Fibroblast of lung (primary cell): ENCODE measurements around the gene HOXA13. TPM values are rescaled to one million over a fixed set of nuclear protein-coding genes. Genes with fewer than 3 reads are reported as not detected.

Experiments used
- DNase-seq, 2 donors: peaks; one replicate each; pipeline versions ENCODE4 v3.0.0 to v3.0.0-alpha.2; 2010; ENCODE audit warnings: low read depth in 2 of 2
- H2AFZ ChIP-seq: 2 replicates; pipeline ENCODE4 v1.5.1; 2012; ENCODE audit warnings: low read length, control low read depth, inconsistent platforms
- H3K27ac ChIP-seq: 2 replicates; pipeline ENCODE4 v1.5.1; 2011; ENCODE audit warnings: low read length, control low read depth; ENCODE audit not compliant: insufficient read depth
- H3K27me3 ChIP-seq: 2 replicates; pipeline ENCODE4 v1.5.1; 2011; ENCODE audit warnings: mild to moderate bottlenecking, low read length; ENCODE audit not compliant: control insufficient read depth, insufficient read depth
- H3K36me3 ChIP-seq: 2 replicates; pipeline ENCODE4 v1.5.1; 2011; ENCODE audit warnings: low read length; ENCODE audit not compliant: control insufficient read depth, insufficient read depth
- H3K4me1 ChIP-seq: 2 replicates; pipeline ENCODE4 v1.5.1; 2011; ENCODE audit warnings: low read length; ENCODE audit not compliant: control insufficient read depth, insufficient read depth; ENCODE audit errors: extremely low read depth
- H3K4me2 ChIP-seq: 2 replicates; pipeline ENCODE4 v1.5.1; 2011; ENCODE audit warnings: low read length, control low read depth; ENCODE audit not compliant: insufficient read depth; ENCODE audit errors: extremely low read depth
- H3K4me3 ChIP-seq, 4 experiments: fragments of 200-600 bp in 1 of 4; sonication (generic) in 1 of 4; replicated peaks in 1 of 4; 2 replicates each; pipeline ENCODE4 v1.5.1; 2011 to 2016; ENCODE audit warnings: low read length in 4 of 4, low read depth in 3 of 4, mild to moderate bottlenecking in 3 of 4, control low read depth in 2 of 4, inconsistent platforms in 1 of 4, mixed read lengths in 1 of 4; ENCODE audit not compliant: insufficient read depth in 1 of 4; ENCODE audit errors: control extremely low read depth in 1 of 4
- H3K79me2 ChIP-seq: 2 replicates; pipeline ENCODE4 v1.5.1; 2012; ENCODE audit warnings: mild to moderate bottlenecking, low read length, inconsistent platforms; ENCODE audit not compliant: control insufficient read depth, insufficient read depth
- H3K9ac ChIP-seq: 2 replicates; pipeline ENCODE4 v1.5.1; 2011; ENCODE audit warnings: mild to moderate bottlenecking, low read length, control low read depth; ENCODE audit not compliant: insufficient read depth
- H3K9me3 ChIP-seq: 2 replicates; pipeline ENCODE4 v1.5.1; 2012; ENCODE audit warnings: low read depth, low read length; ENCODE audit not compliant: control insufficient read depth, insufficient read depth
- H4K20me1 ChIP-seq: 2 replicates; pipeline ENCODE4 v1.5.1; 2011; ENCODE audit warnings: low read length; ENCODE audit not compliant: control insufficient read depth, insufficient read depth; ENCODE audit errors: extremely low read depth
- EZH2 ChIP-seq: IDR thresholded peaks from 2 replicates; pipeline ENCODE4 v1.5.1; 2012; ENCODE audit warnings: low read length, control low read depth, mild to moderate bottlenecking; ENCODE audit errors: missing control alignments
- polyA plus RNA-seq, 2 donors: library from polyadenylated mRNA; depleted of rRNA in 1 of 2; stranded (reverse) in 1 of 2; unstranded in 1 of 2; fragments of >200 nt; gene quantifications; 2 replicates each; pipeline ENCODE4 v1.2.1, GENCODE V29; 2011 to 2012; ENCODE audit warnings: missing spikeins in 1 of 2
- total RNA-seq: library from RNA; depleted of rRNA; stranded (reverse); fragments of >200 nt; gene quantifications from 2 replicates; pipeline ENCODE4 v1.2.1, GENCODE V29; 2014
- TF ChIP-seq, protein P1 (sequence below), 2 donors: IDR thresholded peaks in 1 of 2; conservative IDR thresholded peaks in 1 of 2; 1 replicate in 1 of 2; 2 replicates in 1 of 2; pipeline ENCODE4 v1.5.1; 2011 to 2012; ENCODE audit warnings: low read length in 2 of 2, control low read depth in 1 of 2, inconsistent platforms in 1 of 2, low read depth in 1 of 2, mild to moderate bottlenecking in 1 of 2

The HOXA13 gene
- total and polyA plus RNA-seq, 2 donors (not counting 1 experiment from before 2014, with no cell fraction given): not detected

DNA sequence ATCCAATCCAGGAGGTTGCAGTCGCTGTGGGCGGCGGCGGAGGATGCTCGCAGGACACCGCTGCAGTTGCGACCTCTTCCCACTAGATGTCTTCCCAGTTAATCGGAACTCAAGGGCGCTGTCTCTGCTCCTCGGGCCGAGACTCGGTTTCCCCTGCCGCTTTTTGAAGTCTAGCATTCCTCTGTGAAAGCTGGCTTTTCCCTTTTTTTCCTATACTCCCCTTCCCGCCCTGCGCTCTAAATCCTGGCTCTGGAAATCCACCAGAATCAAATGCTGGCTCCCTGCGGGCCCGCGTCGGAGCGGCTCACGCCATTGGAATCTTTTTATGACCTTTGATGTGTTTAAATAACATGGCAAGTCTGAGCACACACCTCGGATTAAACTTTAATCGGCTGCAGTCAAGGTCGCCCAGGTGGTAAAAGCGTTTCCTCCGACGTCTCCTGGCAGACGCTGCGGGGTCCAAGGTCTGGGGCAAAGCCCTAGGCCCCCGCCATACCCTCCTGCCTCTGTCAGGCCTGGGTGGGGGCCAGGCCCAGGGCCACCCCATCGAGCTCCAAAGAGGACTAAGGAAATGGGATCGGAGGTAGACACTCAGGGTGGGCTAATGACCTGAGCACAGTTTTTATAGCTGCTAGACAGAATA lies 10.7 kb upstream of the HOXA13 start:
- H3K9me3 ChIP-seq: no peaks in the 10 kb centered on the region
- H3K36me3 ChIP-seq: no peaks in the 10 kb centered on the region
- no peaks in the 10 kb centered on the region for H4K20me1 ChIP-seq
- H3K79me2 ChIP-seq: no peaks in the 10 kb centered on the region
- H3K27ac ChIP-seq: no peak overlapping the region
- TF ChIP-seq EZH2: no peak
- TF ChIP-seq, protein P1, sequence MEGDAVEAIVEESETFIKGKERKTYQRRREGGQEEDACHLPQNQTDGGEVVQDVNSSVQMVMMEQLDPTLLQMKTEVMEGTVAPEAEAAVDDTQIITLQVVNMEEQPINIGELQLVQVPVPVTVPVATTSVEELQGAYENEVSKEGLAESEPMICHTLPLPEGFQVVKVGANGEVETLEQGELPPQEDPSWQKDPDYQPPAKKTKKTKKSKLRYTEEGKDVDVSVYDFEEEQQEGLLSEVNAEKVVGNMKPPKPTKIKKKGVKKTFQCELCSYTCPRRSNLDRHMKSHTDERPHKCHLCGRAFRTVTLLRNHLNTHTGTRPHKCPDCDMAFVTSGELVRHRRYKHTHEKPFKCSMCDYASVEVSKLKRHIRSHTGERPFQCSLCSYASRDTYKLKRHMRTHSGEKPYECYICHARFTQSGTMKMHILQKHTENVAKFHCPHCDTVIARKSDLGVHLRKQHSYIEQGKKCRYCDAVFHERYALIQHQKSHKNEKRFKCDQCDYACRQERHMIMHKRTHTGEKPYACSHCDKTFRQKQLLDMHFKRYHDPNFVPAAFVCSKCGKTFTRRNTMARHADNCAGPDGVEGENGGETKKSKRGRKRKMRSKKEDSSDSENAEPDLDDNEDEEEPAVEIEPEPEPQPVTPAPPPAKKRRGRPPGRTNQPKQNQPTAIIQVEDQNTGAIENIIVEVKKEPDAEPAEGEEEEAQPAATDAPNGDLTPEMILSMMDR (conservative IDR thresholded peaks at IDR 0.05 in 1 of 2, IDR thresholded peaks at IDR 0.05 in 1 of 2; ENCODE audit: low read depth in 1 of 2, low read length in 2 of 2): peak; percentile 72 to 84
- H3K9ac ChIP-seq: no peak overlapping the region
- peak overlapping the region; percentile 33 for H2AFZ ChIP-seq
- DNase-seq: peak; percentile 27 to 41
- peak overlapping the region in 2 of 4 experiments; percentile 23 to 46 for H3K4me3 ChIP-seq
- peak overlapping the region; percentile 84 for H3K4me2 ChIP-seq
- peaks cover 82% of the 10 kb centered on the region for H3K27me3 ChIP-seq
- no peaks in the 10 kb centered on the region for H3K4me1 ChIP-seq

DNA sequence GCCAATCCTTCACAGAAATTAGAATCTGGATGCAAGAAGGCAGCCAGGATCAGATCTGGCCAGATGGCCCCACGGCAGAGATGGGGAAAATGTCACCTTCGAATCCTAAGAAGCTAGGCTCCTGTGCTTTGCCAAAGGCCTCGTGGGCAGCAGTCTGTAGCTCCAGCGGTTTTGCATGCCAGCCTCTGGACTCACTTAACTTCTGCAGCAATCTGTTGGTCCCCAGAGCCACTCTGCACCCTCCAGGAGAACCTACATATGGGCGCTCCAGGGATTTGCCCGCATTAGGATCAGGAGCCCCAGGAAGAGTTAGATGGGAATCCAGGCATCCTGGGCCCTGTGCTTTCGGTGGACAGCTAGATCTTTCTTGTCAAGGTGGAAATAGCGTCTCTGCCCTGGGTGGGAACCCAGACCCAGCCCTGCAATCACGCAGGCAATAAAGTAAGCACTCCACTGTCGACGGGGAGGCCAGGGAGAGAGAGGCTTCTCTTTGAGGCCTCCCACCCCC lies 10.1 kb upstream of the HOXA13 start:
- no peak for DNase-seq
- H4K20me1 ChIP-seq: no peaks in the 10 kb centered on the region
- H3K27me3 ChIP-seq: peaks cover 82% of the 10 kb centered on the region
- no peaks in the 10 kb centered on the region for H3K79me2 ChIP-seq
- no peak overlapping the region for H3K9ac ChIP-seq
- TF ChIP-seq, protein P1 (conservative IDR thresholded peaks at IDR 0.05 in 1 of 2, IDR thresholded peaks at IDR 0.05 in 1 of 2; ENCODE audit: low read depth in 1 of 2, low read length in 2 of 2): no peak
- no peak for TF ChIP-seq EZH2
- H3K4me3 ChIP-seq: no peak overlapping the region
- H3K9me3 ChIP-seq: no peaks in the 10 kb centered on the region
- no peak overlapping the region for H2AFZ ChIP-seq
- H3K4me1 ChIP-seq: peaks cover under 1% of the 10 kb centered on the region
- no peaks in the 10 kb centered on the region for H3K36me3 ChIP-seq
- no peak overlapping the region for H3K27ac ChIP-seq
- no peak overlapping the region for H3K4me2 ChIP-seq

DNA sequence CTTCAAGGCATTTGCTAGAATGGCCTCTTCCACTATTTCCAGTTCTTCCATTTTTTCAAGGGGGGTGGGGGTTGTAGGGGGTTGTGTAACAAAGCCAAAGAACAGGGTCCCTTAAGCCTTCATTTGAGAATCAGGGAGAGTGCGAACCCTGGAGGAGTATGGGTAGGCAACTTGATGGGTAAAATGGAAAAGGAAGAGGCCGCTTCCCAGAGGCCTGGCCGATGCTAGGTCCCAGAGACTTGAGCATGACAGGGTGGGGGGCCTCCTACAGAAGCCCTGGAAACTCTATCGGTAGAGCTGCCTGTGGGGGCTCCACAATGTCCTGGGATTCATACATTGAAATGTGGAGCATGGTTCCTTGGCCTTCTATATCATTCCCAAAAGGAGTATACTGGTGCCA lies 9.1 kb upstream of the HOXA13 start:
- Histone ChIP-seq H2AFZ (no peak overlapping the region), H3K4me2 (no peak overlapping the region), H3K4me3 (no peak overlapping the region), H3K27ac (no peak overlapping the region), H3K4me1 (peaks cover 2% of the 10 kb centered on the region), H3K79me2 (no peaks in the 10 kb centered on the region), H4K20me1 (no peaks in the 10 kb centered on the region), H3K27me3 (peaks cover 84% of the 10 kb centered on the region), H3K36me3 (no peaks in the 10 kb centered on the region), H3K9ac (no peak overlapping the region), H3K9me3 (no peaks in the 10 kb centered on the region)
- no peak for DNase-seq
- TF ChIP-seq, protein P1 (conservative IDR thresholded peaks at IDR 0.05 in 1 of 2, IDR thresholded peaks at IDR 0.05 in 1 of 2; ENCODE audit: low read depth in 1 of 2, low read length in 2 of 2): no peak
- no peak for TF ChIP-seq EZH2
